ENCODE measurements around the gene TCL1B. TPM values are rescaled to one million over a fixed set of nuclear protein-coding genes. Genes with fewer than 3 reads are reported as not detected.

TCL1B gene
- total and polyA plus RNA-seq, 2 of the 4 experiments (the other 2 are of a cell fraction) = not detected

DNA sequence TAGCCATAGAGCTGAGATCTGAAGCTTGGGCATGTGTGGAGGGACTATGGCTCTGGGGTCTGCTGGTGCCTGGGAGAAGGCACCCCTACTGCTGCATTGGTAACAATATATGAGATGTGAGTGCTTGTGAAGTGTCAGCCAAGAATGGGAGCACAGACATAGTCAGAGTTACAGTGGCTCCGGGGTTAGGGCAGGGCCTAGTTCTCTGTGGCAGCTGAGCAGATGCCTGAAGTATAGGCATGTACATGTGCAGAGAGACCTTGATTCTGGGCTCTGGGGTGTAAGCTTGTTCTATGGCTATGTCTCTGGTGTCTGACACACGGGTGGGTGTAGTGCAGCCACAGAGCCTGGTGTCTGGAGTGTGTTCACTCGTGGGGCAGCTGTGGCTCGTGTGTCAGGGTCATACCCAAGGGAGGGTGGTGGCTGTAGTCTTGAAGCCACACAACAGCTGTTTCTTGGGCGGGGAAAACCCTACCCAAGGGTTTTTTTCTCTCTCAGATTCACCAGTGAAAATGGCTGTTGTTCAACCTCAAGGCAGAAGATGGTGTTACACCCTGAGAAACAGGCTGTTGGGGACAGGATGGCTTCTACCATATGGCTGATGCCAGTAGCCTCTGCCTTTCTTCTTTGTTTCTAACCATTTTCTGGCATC lies 39.6 kb downstream of the TCL1B start:
- Histone ChIP-seq H4K8ac (ENCODE audit: low read depth in 2 of 2, low read length in 2 of 2) (no peak overlapping the region), H2AK9ac (replicated peaks; ENCODE audit: low read depth, low read length, poor library complexity) (no peak overlapping the region), H2AK5ac (ENCODE audit: low read depth, low read length) (no peak overlapping the region), H3K9me3 (ENCODE audit: control insufficient read depth, insufficient read depth, low read length) (no peaks in the 10 kb centered on the region), H3K14ac (replicated peaks; ENCODE audit: low read depth, low read length) (no peak overlapping the region), H3K23ac (ENCODE audit: low read depth, low read length) (no peak overlapping the region), H4K20me1 (ENCODE audit: insufficient read depth, low read length) (no peaks in the 10 kb centered on the region), H3K18ac (ENCODE audit: low read depth, low read length) (no peak overlapping the region), H3K4me2 (ENCODE audit: low read depth, low read length) (no peak overlapping the region), H4K91ac (ENCODE audit: insufficient read depth, low read depth, low read length) (no peak overlapping the region), H3K36me3 (ENCODE audit: control insufficient read depth, insufficient read depth, low read length) (no peaks in the 10 kb centered on the region), H3K9ac (ENCODE audit: low read depth, low read length) (no peak overlapping the region), H3K4ac (ENCODE audit: low read depth, low read length) (no peak overlapping the region), H3K79me1 (ENCODE audit: low read depth in 1 of 2, low read length in 2 of 2) (no peaks in the 10 kb centered on the region), H2BK5ac (ENCODE audit: low read depth, low read length, poor library complexity, severe bottlenecking) (no peak overlapping the region), H2BK15ac (ENCODE audit: low read depth, low read length) (no peak overlapping the region), H3K4me3 (ENCODE audit: insufficient read depth, low read depth, low read length) (no peak overlapping the region), H3K27ac (ENCODE audit: insufficient read depth, low read length) (no peak overlapping the region), H3K9me1 (ENCODE audit: insufficient read depth, low read length) (no peaks in the 10 kb centered on the region), H2BK20ac (ENCODE audit: low read depth, low read length) (no peak overlapping the region), H3K27me3 (ENCODE audit: control insufficient read depth, insufficient read depth, low read length) (no peaks in the 10 kb centered on the region), H4K5ac (ENCODE audit: low read depth, low read length) (no peak overlapping the region), H2BK120ac (ENCODE audit: low read depth, low read length) (no peak overlapping the region), H2AFZ (replicated peaks; ENCODE audit: low read length, poor library complexity) (no peak overlapping the region), H3K56ac (ENCODE audit: extremely low read depth, insufficient read depth, low read length) (no peak overlapping the region), H3K4me1 (ENCODE audit: control insufficient read depth, insufficient read depth, low read length) (no peaks in the 10 kb centered on the region)
- 70% methylated on average over 1 of the region's 5 CpGs; no CpG with 5 or more reads in 1 of the 2 experiments for WGBS, 2 experiments (ENCODE audit: extremely low coverage in 2 of 2, insufficient read length in 1 of 2)
- dilution Hi-C loops (cut with HindIII; ENCODE audit: low sequenced_read_pairs, unreplicated experiment) = no loop called here
- ChIA-PET POLR2A (ENCODE audit: unreplicated experiment) (no interaction called here), CTCF (no interaction called here)
- no TSS peak for BruUV-seq (replicated peaks)
- TF ChIP-seq MAZ (IDR thresholded peaks at IDR 0.05; ENCODE audit: borderline replicate concordance, low read depth, low read length) (no peak), CEBPB (IDR thresholded peaks at IDR 0.05; ENCODE audit: low read depth, low read length) (no peak), CHD1 (IDR thresholded peaks at IDR 0.05; ENCODE audit: low read depth, low read length) (no peak), RCOR1 (IDR thresholded peaks at IDR 0.05; ENCODE audit: insufficient replicate concordance, low read length) (no peak), MXI1 (IDR thresholded peaks at IDR 0.05; ENCODE audit: borderline replicate concordance, low read depth, low read length) (no peak), RAD21 (IDR thresholded peaks at IDR 0.05; ENCODE audit: low read length) (no peak), NFE2L2 (IDR thresholded peaks at IDR 0.05; ENCODE audit: low read depth, low read length) (no peak), RFX5 (IDR thresholded peaks at IDR 0.05; ENCODE audit: low read depth, low read length) (no peak), FOS (IDR thresholded peaks at IDR 0.05; ENCODE audit: low read depth, low read length) (no peak), BHLHE40 (IDR thresholded peaks at IDR 0.05; ENCODE audit: low read depth, low read length) (no peak), MAFK (IDR thresholded peaks at IDR 0.05; ENCODE audit: low read depth, low read length) (no peak)
- TF ChIP-seq, protein P1, sequence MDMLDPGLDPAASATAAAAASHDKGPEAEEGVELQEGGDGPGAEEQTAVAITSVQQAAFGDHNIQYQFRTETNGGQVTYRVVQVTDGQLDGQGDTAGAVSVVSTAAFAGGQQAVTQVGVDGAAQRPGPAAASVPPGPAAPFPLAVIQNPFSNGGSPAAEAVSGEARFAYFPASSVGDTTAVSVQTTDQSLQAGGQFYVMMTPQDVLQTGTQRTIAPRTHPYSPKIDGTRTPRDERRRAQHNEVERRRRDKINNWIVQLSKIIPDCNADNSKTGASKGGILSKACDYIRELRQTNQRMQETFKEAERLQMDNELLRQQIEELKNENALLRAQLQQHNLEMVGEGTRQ (IDR thresholded peaks at IDR 0.05; ENCODE audit: low read depth, low read length) = no peak
- in situ Hi-C loops (cut with MboI; ENCODE audit: low sequenced_read_pairs) = no loop called here
- intact Hi-C loops (cut with micrococcal nuclease) = no loop called here
- no peak for DNase-seq
- ATAC-seq (ENCODE audit: low read depth) = no peak

Measured in IMR-90 (cell line).